Astrocyte (in vitro differentiated cells and primary cell): ENCODE measurements around the gene MIDN. TPM values are rescaled to one million over a fixed set of nuclear protein-coding genes. Genes with fewer than 3 reads are reported as not detected.

ENCODE experiments used
- DNase-seq: peaks from one replicate; pipeline ENCODE4 v3.0.0-alpha.2; 2010; ENCODE audit warnings: low read depth
- FAIRE-seq: peaks from 2 replicates; lab custom pipeline; 2011; peaks lifted over from hg19 to GRCh38; lab: Jason Lieb, UNC
- H2AFZ ChIP-seq: 2 replicates; pipeline ENCODE4 v1.6.0; 2012; ENCODE audit warnings: low read depth, low read length, inconsistent platforms
- H3K27ac ChIP-seq: 2 replicates; pipeline ENCODE4 v1.5.1; 2011; ENCODE audit warnings: low read depth, low read length, inconsistent platforms
- H3K27me3 ChIP-seq: 2 replicates; pipeline ENCODE4 v1.6.0; 2011; ENCODE audit warnings: low read length, inconsistent platforms; ENCODE audit not compliant: insufficient read depth
- H3K36me3 ChIP-seq: 2 replicates; pipeline ENCODE4 v1.5.1; 2011; ENCODE audit warnings: low read length, inconsistent platforms; ENCODE audit not compliant: insufficient read depth
- H3K4me1 ChIP-seq: 2 replicates; pipeline ENCODE4 v1.5.1; 2011; ENCODE audit warnings: low read length, inconsistent platforms; ENCODE audit not compliant: insufficient read depth
- H3K4me2 ChIP-seq: 2 replicates; pipeline ENCODE4 v1.6.0; 2012; ENCODE audit warnings: low read length, inconsistent platforms
- H3K4me3 ChIP-seq: 2 replicates; pipeline ENCODE4 v1.5.1; 2011; ENCODE audit warnings: low read depth, mild to moderate bottlenecking, low read length, inconsistent platforms; ENCODE audit not compliant: insufficient read depth
- H3K79me2 ChIP-seq: 2 replicates; pipeline ENCODE4 v1.6.0; 2012; ENCODE audit warnings: mild to moderate bottlenecking, low read length, inconsistent platforms; ENCODE audit not compliant: insufficient read depth
- H3K9ac ChIP-seq: 2 replicates; pipeline ENCODE4 v1.6.0; 2012; ENCODE audit warnings: mild to moderate bottlenecking, low read length, inconsistent platforms
- H3K9me3 ChIP-seq: 2 replicates; pipeline ENCODE4 v1.5.1; 2012; ENCODE audit warnings: low read depth, mild to moderate bottlenecking, low read length, inconsistent platforms; ENCODE audit not compliant: insufficient read depth
- H4K20me1 ChIP-seq: 2 replicates; pipeline ENCODE4 v1.6.0; 2012; ENCODE audit warnings: low read length, inconsistent platforms; ENCODE audit not compliant: insufficient read depth
- H3K27ac Mint-ChIP-seq: one replicate; pipeline ENCODE4 v1.8.0; 2021; ENCODE audit warnings: mild to moderate bottlenecking, mixed read lengths; ENCODE audit not compliant: unreplicated experiment
- H3K27me3 Mint-ChIP-seq: one replicate; pipeline ENCODE4 v1.8.0; 2021; ENCODE audit warnings: low read depth, mixed read lengths; ENCODE audit not compliant: unreplicated experiment
- H3K36me3 Mint-ChIP-seq: one replicate; pipeline ENCODE4 v1.8.0; 2021; ENCODE audit warnings: low read depth, mixed read lengths; ENCODE audit not compliant: unreplicated experiment
- H3K4me1 Mint-ChIP-seq: one replicate; pipeline ENCODE4 v1.8.0; 2021; ENCODE audit warnings: low read depth, mixed read lengths; ENCODE audit not compliant: unreplicated experiment
- H3K4me3 Mint-ChIP-seq: one replicate; pipeline ENCODE4 v1.8.0; 2021; ENCODE audit warnings: mild to moderate bottlenecking, moderate library complexity, mixed read lengths; ENCODE audit not compliant: unreplicated experiment
- H3K9me3 Mint-ChIP-seq: one replicate; pipeline ENCODE4 v1.8.0; 2021; ENCODE audit warnings: mild to moderate bottlenecking, mixed read lengths; ENCODE audit not compliant: unreplicated experiment
- CTCF ChIP-seq: IDR thresholded peaks from 2 replicates; pipeline ENCODE4 v1.5.1; 2011; ENCODE audit warnings: low read depth, mild to moderate bottlenecking, inconsistent platforms, low read length, moderate library complexity; ENCODE audit not compliant: insufficient read depth
- EZH2 ChIP-seq: IDR thresholded peaks from 2 replicates; pipeline ENCODE4 v1.6.1; 2012; ENCODE audit warnings: mild to moderate bottlenecking, low read length, inconsistent platforms; ENCODE audit not compliant: insufficient read depth
- total RNA-seq: library from RNA; stranded (reverse); gene quantifications from 2 replicates; pipeline ENCODE4 v1.2.1, GENCODE V29; 2021

The MIDN gene
- total RNA-seq, 1 donor from 2014 or later: 141 TPM

GRCh38 chr19:1254081-1254527 lies 5.7 kb downstream of the MIDN start:
- TF ChIP-seq CTCF (no peak), EZH2 (no peak)
- Mint-ChIP-seq H3K9me3 (no peaks in the 10 kb centered on the region), H3K27me3 (no peaks in the 10 kb centered on the region), H3K36me3 (peaks cover 6% of the 10 kb centered on the region), H3K27ac (no peak overlapping the region), H3K4me1 (peaks cover 15% of the 10 kb centered on the region), H3K4me3 (peak overlapping the region; percentile 62)
- peak overlapping the region; percentile 88 for H3K9ac ChIP-seq
- peaks cover 72% of the 10 kb centered on the region for H4K20me1 ChIP-seq
- peaks cover 76% of the 10 kb centered on the region for H3K79me2 ChIP-seq
- H3K27me3 ChIP-seq: no peaks in the 10 kb centered on the region
- no peak overlapping the region for H3K4me3 ChIP-seq
- peak overlapping the region; percentile 100 for H3K4me2 ChIP-seq
- H2AFZ ChIP-seq: no peak overlapping the region
- H3K9me3 ChIP-seq: no peaks in the 10 kb centered on the region
- H3K36me3 ChIP-seq: peaks cover 24% of the 10 kb centered on the region
- H3K27ac ChIP-seq: peak overlapping the region; percentile 89
- DNase-seq (no peak), FAIRE-seq (no peak)
- peaks cover 48% of the 10 kb centered on the region for H3K4me1 ChIP-seq

- peak overlapping the region; percentile 100 for H3K4me2 ChIP-seq
- Mint-ChIP-seq H3K27ac (peak overlapping the region; percentile 69), H3K4me1 (peaks cover 15% of the 10 kb centered on the region), H3K9me3 (no peaks in the 10 kb centered on the region), H3K36me3 (peaks cover 6% of the 10 kb centered on the region), H3K4me3 (peak overlapping the region; percentile 62), H3K27me3 (no peaks in the 10 kb centered on the region)
- no peak overlapping the region for H2AFZ ChIP-seq
- peak overlapping the region; percentile 89 for H3K27ac ChIP-seq
- peaks cover 24% of the 10 kb centered on the region for H3K36me3 ChIP-seq
- no peaks in the 10 kb centered on the region for H3K27me3 ChIP-seq
- DNase-seq (no peak), FAIRE-seq (no peak)
- H3K4me3 ChIP-seq: no peak overlapping the region
- peaks cover 78% of the 10 kb centered on the region for H4K20me1 ChIP-seq
- H3K79me2 ChIP-seq: peaks cover 75% of the 10 kb centered on the region
- no peak for TF ChIP-seq EZH2
- TF ChIP-seq CTCF: no peak
- peak overlapping the region; percentile 39 for H3K9ac ChIP-seq
- no peaks in the 10 kb centered on the region for H3K9me3 ChIP-seq
- peaks cover 54% of the 10 kb centered on the region for H3K4me1 ChIP-seq
These were observed 6.3 kb downstream of the MIDN start for GRCh38 chr19:1254530-1255185.
